ENCODE results near the gene ABCG5.

ABCG5 gene

GRCh38 chr2:43838560-43839267 lies at the start of gene ABCG5, which contains the start of gene ABCG8:
TSS of gene ABCG5 (minus strand) at chr2:43838839. CDS start at chr2:43838679, 160 bp downstream.
TSS of gene ABCG8 (plus strand) at chr2:43838971. CDS start at chr2:43839054, 83 bp downstream.
- DNase-seq (ENCODE audit: low read depth in 2 of 2, low spot score in 1 of 2) = no peak

GRCh38 chr2:43887176-43887575 lies 48.5 kb upstream of the ABCG5 start:
- no peak for DNase-seq (ENCODE audit: low read depth in 2 of 2, low spot score in 1 of 2)

- DNase-seq (ENCODE audit: low read depth in 2 of 2, low spot score in 1 of 2) = no peak
These were observed 46.5 kb upstream of the ABCG5 start for GRCh38 chr2:43885132-43885632.

- DNase-seq (ENCODE audit: low read depth in 2 of 2, low spot score in 1 of 2) = no peak
These were observed 46.0 kb upstream of the ABCG5 start for GRCh38 chr2:43884689-43885088.

- DNase-seq (ENCODE audit: low read depth in 2 of 2, low spot score in 1 of 2) = no peak
These were observed 43.7 kb upstream of the ABCG5 start for GRCh38 chr2:43882312-43882711.

GRCh38 chr2:43880952-43881351 lies 42.3 kb upstream of the ABCG5 start:
- DNase-seq (ENCODE audit: low read depth in 2 of 2, low spot score in 1 of 2) = no peak

- no peak for DNase-seq (ENCODE audit: low read depth in 2 of 2, low spot score in 1 of 2)
These were observed 41.8 kb upstream of the ABCG5 start for GRCh38 chr2:43880471-43880870.

GRCh38 chr2:43879261-43879660 lies 40.6 kb upstream of the ABCG5 start:
- DNase-seq (ENCODE audit: low read depth in 2 of 2, low spot score in 1 of 2) = no peak

GRCh38 chr2:43877782-43878464 lies 39.3 kb upstream of the ABCG5 start:
- DNase-seq (ENCODE audit: low read depth in 2 of 2, low spot score in 1 of 2) = peak; percentile 5 to 27

- DNase-seq (ENCODE audit: low read depth in 2 of 2, low spot score in 1 of 2) = no peak
These were observed 36.3 kb upstream of the ABCG5 start for GRCh38 chr2:43874776-43875451.

- DNase-seq (ENCODE audit: low read depth in 2 of 2, low spot score in 1 of 2) = no peak
These were observed 33.5 kb upstream of the ABCG5 start for GRCh38 chr2:43872151-43872550.

GRCh38 chr2:43855292-43855691 lies 16.7 kb upstream of the ABCG5 start:
- DNase-seq (ENCODE audit: low read depth in 2 of 2, low spot score in 1 of 2) = no peak

GRCh38 chr2:43854671-43855070 lies 16.0 kb upstream of the ABCG5 start:
- DNase-seq (ENCODE audit: low read depth in 2 of 2, low spot score in 1 of 2) = no peak

- no peak for DNase-seq (ENCODE audit: low read depth in 2 of 2, low spot score in 1 of 2)
These were observed 14.8 kb upstream of the ABCG5 start for GRCh38 chr2:43853141-43854081.

GRCh38 chr2:43852196-43852730 lies 13.6 kb upstream of the ABCG5 start:
- no peak for DNase-seq (ENCODE audit: low read depth in 2 of 2, low spot score in 1 of 2)

GRCh38 chr2:43851011-43851980 lies 12.7 kb upstream of the ABCG5 start:
- no peak for DNase-seq (ENCODE audit: low read depth in 2 of 2, low spot score in 1 of 2)

- no peak for DNase-seq (ENCODE audit: low read depth in 2 of 2, low spot score in 1 of 2)
These were observed 9.6 kb upstream of the ABCG5 start for GRCh38 chr2:43848214-43848613.

- no peak for DNase-seq (ENCODE audit: low read depth in 2 of 2, low spot score in 1 of 2)
These were observed 7.6 kb upstream of the ABCG5 start for GRCh38 chr2:43846140-43846793.

GRCh38 chr2:43845181-43845580 lies 6.5 kb upstream of the ABCG5 start:
- DNase-seq (ENCODE audit: low read depth in 2 of 2, low spot score in 1 of 2) = no peak
